GM23248 (cell line): ENCODE data around the gene GMEB2. TPM values are rescaled to one million over a fixed set of nuclear protein-coding genes. Genes with fewer than 3 reads are reported as not detected.
A peak's percentile ranks its signal among the peaks of the same experiment; 100 is the strongest.

Experiments used
- DNase-seq: peaks from one replicate; pipeline ENCODE4 v3.0.0-alpha.2; 2015
- H2AFZ ChIP-seq: fragments of 200-600 bp; sonication (generic); 2 replicates; pipeline ENCODE4 v1.6.1; 2016; ENCODE audit warnings: antibody characterized with exemption
- H3F3A ChIP-seq: fragments of 200-600 bp; sonication (generic); 2 replicates; pipeline ENCODE4 v1.6.1; 2016; ENCODE audit warnings: mild to moderate bottlenecking, antibody characterized with exemption, mixed run types; ENCODE audit not compliant: insufficient read depth
- H3K27ac ChIP-seq: fragments of 200-600 bp; sonication (generic); 2 replicates; pipeline ENCODE4 v1.5.1; 2016; ENCODE audit warnings: mild to moderate bottlenecking
- H3K27me3 ChIP-seq: fragments of 200-600 bp; sonication (generic); replicated peaks from 2 replicates; pipeline ENCODE4 v1.6.1; 2016; ENCODE audit warnings: mild to moderate bottlenecking; ENCODE audit not compliant: insufficient read depth
- H3K36me3 ChIP-seq: fragments of 200-600 bp; sonication (generic); 2 replicates; pipeline ENCODE4 v1.6.1; 2016; ENCODE audit warnings: low read depth, mild to moderate bottlenecking
- H3K4me1 ChIP-seq: fragments of 200-600 bp; sonication (generic); 2 replicates; pipeline ENCODE4 v1.6.1; 2016; ENCODE audit warnings: mild to moderate bottlenecking; ENCODE audit not compliant: insufficient read depth
- H3K4me2 ChIP-seq: fragments of 200-600 bp; sonication (generic); one replicate; pipeline ENCODE4 v1.6.1; 2016; ENCODE audit warnings: mild to moderate bottlenecking; ENCODE audit not compliant: unreplicated experiment
- H3K4me3 ChIP-seq: fragments of 200-600 bp; sonication (generic); 2 replicates; pipeline ENCODE4 v1.5.1; 2016; ENCODE audit warnings: mild to moderate bottlenecking
- H3K79me2 ChIP-seq: fragments of 200-600 bp; sonication (generic); 2 replicates; pipeline ENCODE4 v1.6.1; 2016; ENCODE audit warnings: mild to moderate bottlenecking; ENCODE audit not compliant: insufficient read depth
- H3K9ac ChIP-seq: fragments of 200-600 bp; sonication (generic); 2 replicates; pipeline ENCODE4 v1.6.1; 2016; ENCODE audit warnings: mild to moderate bottlenecking
- H3K9me2 ChIP-seq: fragments of 200-600 bp; sonication (generic); 2 replicates; pipeline ENCODE4 v1.6.1; 2016; ENCODE audit warnings: mixed run types, mild to moderate bottlenecking, moderate library complexity; ENCODE audit not compliant: insufficient read depth
- H3K9me3 ChIP-seq: fragments of 200-600 bp; sonication (generic); one replicate; pipeline ENCODE4 v1.6.1; 2017; ENCODE audit warnings: low read depth
- H4K20me1 ChIP-seq: fragments of 200-600 bp; sonication (generic); 2 replicates; pipeline ENCODE4 v1.6.0; 2016; ENCODE audit not compliant: insufficient read depth
- EZH2 ChIP-seq: fragments of 200-600 bp; sonication (generic); IDR thresholded peaks from 2 replicates; pipeline ENCODE4 v1.6.1; 2018; ENCODE audit warnings: antibody characterized with exemption, mild to moderate bottlenecking; ENCODE audit not compliant: insufficient read depth, poor library complexity, severe bottlenecking
- EZH2phosphoT487 ChIP-seq: fragments of 200-600 bp; sonication (generic); IDR thresholded peaks from 2 replicates; pipeline ENCODE4 v1.6.1; 2018; ENCODE audit warnings: antibody characterized with exemption, moderate library complexity, mild to moderate bottlenecking, low read depth; ENCODE audit not compliant: insufficient read depth
- WGBS, 2 experiments: methylation state at CpG; one replicate each; pipeline ENCODE4 v1.1.6; 2015 to 2017; ENCODE audit warnings: low lambda C conversion rate in 2 of 2, low coverage in 1 of 2; ENCODE audit errors: missing lambda C conversion rate in 2 of 2; 5-methylcytosine and 5-hydroxymethylcytosine counted together
- in situ Hi-C: fragments of 300-500 bp; cut with MboI; formaldehyde crosslinking; loops from 2 replicates; pipeline ENCODE4 v1.15.0; 2020
- polyA plus RNA-seq: library from polyadenylated mRNA; unstranded; fragments of >200 nt; fragmentation: Nextera tagmentation; extraction: Ambion mirVana; gene quantifications from 2 replicates; pipeline ENCODE4 v1.2.1, GENCODE V29; 2016
- total RNA-seq: library from RNA; depleted of rRNA; stranded (reverse); fragments of >200 nt; shearing (Covaris generic); gene quantifications from 2 replicates; pipeline ENCODE4 v1.2.3, GENCODE V29; 2014

The GMEB2 gene
- total and polyA plus RNA-seq, 2 experiments from 2014 or later, result 7.8 to 13.6 TPM

GRCh38 chr20:63556873-63557478 is 69.9 kb downstream of the GMEB2 start:
- no peaks in the 10 kb centered on the region for H4K20me1 ChIP-seq
- DNase-seq, result no peak
- no peak for TF ChIP-seq EZH2phosphoT487
- no peak for TF ChIP-seq EZH2
- no peaks in the 10 kb centered on the region for H3K4me1 ChIP-seq
- H3K4me3 ChIP-seq, result no peak overlapping the region
- H3F3A ChIP-seq, result 0 out of 2 replicates have a peak, but pooled peaks cover 11% of the 10 kb centered on the region
- no peaks in the 10 kb centered on the region for H3K36me3 ChIP-seq
- WGBS, 2 experiments, result 75 to 78% methylated on average over 18 to 23 of the region's 23 CpGs
- no peak overlapping the region for H2AFZ ChIP-seq
- H3K27ac ChIP-seq, result no peak overlapping the region
- in situ Hi-C loops, result no loop called here
- no peaks in the 10 kb centered on the region for H3K79me2 ChIP-seq
- no peaks in the 10 kb centered on the region for H3K27me3 ChIP-seq
- no peaks in the 10 kb centered on the region for H3K9me2 ChIP-seq
- no peaks in the 10 kb centered on the region for H3K9me3 ChIP-seq
- H3K9ac ChIP-seq, result no peak overlapping the region
- H3K4me2 ChIP-seq, result no peak overlapping the region

DNA sequence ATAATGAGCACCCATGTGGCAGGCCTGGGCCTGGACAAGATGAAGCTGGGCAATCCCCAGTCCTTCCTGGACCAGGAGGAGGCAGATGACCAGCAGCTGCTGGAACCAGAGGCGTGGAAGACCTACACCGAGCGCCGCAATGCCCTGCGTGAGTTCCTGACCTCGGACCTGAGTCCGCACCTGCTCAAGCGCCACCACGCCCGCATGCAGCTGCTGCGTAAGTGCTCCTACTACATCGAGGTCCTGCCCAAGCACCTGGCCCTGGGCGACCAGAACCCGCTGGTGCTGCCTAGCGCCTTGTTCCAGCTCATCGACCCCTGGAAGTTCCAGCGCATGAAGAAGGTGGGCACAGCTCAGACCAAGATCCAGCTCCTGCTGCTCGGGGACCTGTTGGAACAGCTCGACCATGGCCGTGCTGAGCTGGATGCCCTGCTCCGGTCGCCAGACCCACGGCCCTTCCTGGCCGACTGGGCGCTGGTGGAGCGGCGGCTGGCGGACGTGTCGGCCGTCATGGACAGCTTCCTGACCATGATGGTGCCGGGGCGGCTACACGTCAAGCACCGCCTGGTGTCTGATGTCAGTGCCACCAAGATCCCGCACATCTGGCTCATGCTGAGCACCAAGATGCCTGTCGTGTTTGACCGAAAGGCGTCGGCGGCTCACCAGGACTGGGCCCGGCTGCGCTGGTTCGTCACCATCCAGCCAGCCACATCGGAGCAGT is 71.1 kb downstream of the GMEB2 start:
- H3K9me3 ChIP-seq, result no peaks in the 10 kb centered on the region
- H3K4me1 ChIP-seq, result no peaks in the 10 kb centered on the region
- H4K20me1 ChIP-seq, result no peaks in the 10 kb centered on the region
- H3K9ac ChIP-seq, result no peak overlapping the region
- H3K27me3 ChIP-seq, result no peaks in the 10 kb centered on the region
- H3K4me2 ChIP-seq, result no peak overlapping the region
- in situ Hi-C loops, result no loop called here
- no peak overlapping the region for H2AFZ ChIP-seq
- no peaks in the 10 kb centered on the region for H3K36me3 ChIP-seq
- 0 out of 2 replicates have a peak, but pooled peaks cover 11% of the 10 kb centered on the region for H3F3A ChIP-seq
- no peak overlapping the region for H3K27ac ChIP-seq
- H3K79me2 ChIP-seq, result no peaks in the 10 kb centered on the region
- H3K9me2 ChIP-seq, result no peaks in the 10 kb centered on the region
- no peak for TF ChIP-seq EZH2
- TF ChIP-seq EZH2phosphoT487, result no peak
- H3K4me3 ChIP-seq, result no peak overlapping the region
- no peak for DNase-seq
- WGBS, 2 experiments, result 92 to 94% methylated on average over 42 to 43 of the region's 45 CpGs

DNA sequence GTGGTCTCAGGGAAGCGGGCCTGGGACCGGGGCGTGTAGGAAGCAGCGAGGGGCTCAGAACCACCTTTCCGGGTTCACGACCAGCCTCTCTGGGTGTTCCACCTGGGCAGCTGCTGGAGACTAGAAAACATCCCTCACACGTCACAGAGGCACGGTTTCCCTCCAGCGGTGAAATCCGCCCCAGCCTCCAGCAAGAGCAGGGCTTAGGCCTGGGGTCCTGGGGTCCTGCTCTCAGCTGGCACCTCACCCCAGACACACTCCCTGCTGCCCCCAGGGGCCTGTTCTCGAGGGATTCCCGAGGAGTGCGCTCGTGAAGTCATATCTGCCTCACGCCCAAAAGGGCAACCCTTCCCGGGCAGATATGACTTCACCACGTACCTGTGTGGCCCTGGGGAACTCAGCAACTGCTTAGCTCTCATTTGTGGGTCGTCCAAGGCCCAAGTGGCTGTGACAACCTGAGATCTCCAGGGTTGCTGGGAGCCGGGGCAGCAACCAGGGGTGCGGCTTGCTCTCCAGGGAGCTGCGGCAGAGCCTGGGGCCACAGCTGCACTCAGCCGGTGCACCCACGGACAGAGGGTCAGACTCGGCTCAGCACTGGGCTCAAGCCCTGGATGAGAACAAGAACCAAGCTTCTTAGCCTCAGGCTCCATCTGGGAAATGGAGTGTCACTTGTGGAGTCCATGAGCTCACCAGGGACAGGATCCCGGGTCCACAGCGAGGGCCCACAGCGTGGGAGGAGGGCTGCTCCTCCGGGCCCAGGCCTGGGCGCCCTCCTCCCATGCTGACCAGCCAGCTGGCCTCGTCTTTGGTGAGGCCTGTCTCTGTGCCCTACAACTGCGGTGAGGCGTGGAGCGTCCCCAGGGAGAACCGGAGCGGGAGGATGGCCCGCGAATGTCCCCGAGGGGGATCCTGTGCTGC is 72.3 kb downstream of the GMEB2 start:
- no peaks in the 10 kb centered on the region for H3K4me1 ChIP-seq
- H3K4me2 ChIP-seq, result no peak overlapping the region
- WGBS, 2 experiments, result 84% methylated on average over 31 to 38 of the region's 38 CpGs
- H3K27ac ChIP-seq, result no peak overlapping the region
- DNase-seq, result no peak
- 0 out of 2 replicates have a peak overlapping the region, but pooled peaks have one; percentile 90 for H2AFZ ChIP-seq
- no peak overlapping the region for H3K9ac ChIP-seq
- 0 out of 2 replicates have a peak, but pooled peaks cover 11% of the 10 kb centered on the region for H3F3A ChIP-seq
- H3K79me2 ChIP-seq, result no peaks in the 10 kb centered on the region
- in situ Hi-C loops, result no loop called here
- peak overlapping the region; percentile 75 for H3K4me3 ChIP-seq
- H3K9me3 ChIP-seq, result no peaks in the 10 kb centered on the region
- no peaks in the 10 kb centered on the region for H4K20me1 ChIP-seq
- H3K9me2 ChIP-seq, result no peaks in the 10 kb centered on the region
- no peaks in the 10 kb centered on the region for H3K36me3 ChIP-seq
- no peak for TF ChIP-seq EZH2
- TF ChIP-seq EZH2phosphoT487, result no peak
- H3K27me3 ChIP-seq, result no peaks in the 10 kb centered on the region

DNA sequence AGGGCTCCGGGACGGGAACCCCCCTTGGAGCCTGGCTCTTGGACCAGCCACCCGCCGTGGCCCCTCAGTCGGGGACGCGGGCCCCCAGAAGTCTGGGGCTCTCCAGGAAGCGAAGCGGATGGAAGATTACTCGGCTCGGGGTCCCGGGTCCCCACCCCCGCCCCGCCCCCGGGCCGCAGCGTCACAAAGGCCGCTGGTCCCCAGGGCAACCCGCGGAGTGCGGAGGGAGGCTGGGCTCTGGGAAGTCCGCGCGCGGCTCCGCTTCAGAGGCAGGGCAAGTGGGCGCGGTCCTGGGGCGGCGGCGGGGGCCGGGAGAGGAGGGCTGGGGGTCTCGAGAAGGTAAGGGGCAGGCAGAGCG is 73.0 kb downstream of the GMEB2 start, which contains the start of gene FNDC11:
Gene FNDC11, plus strand, starts transcription at position 227 of the 358 bp plus-strand sequence. CDS start 1,505 bp downstream, outside the sequence.
- in situ Hi-C loops, result no loop called here
- peak within 1 kb of the TSS; percentile 90 for H2AFZ ChIP-seq
- H3K27me3 ChIP-seq, result no peaks in the 10 kb centered on the region
- peak within 1 kb of the TSS; percentile 82 for H3K4me2 ChIP-seq
- no peaks in the 10 kb centered on the region for H3K9me3 ChIP-seq
- DNase-seq, result peak; percentile 58
- 2% methylated on average over 9 to 20 of the region's 34 CpGs for WGBS, 2 experiments
- no peaks in the 10 kb centered on the region for H3K4me1 ChIP-seq
- H3K9me2 ChIP-seq, result no peaks in the 10 kb centered on the region
- 0 out of 2 replicates have a peak, but pooled peaks cover 11% of the 10 kb centered on the region for H3F3A ChIP-seq
- H3K9ac ChIP-seq, result peak within 1 kb of the TSS; percentile 75
- TF ChIP-seq EZH2phosphoT487, result no peak
- TF ChIP-seq EZH2, result no peak
- H3K27ac ChIP-seq, result no peak within 1 kb of the TSS
- H3K36me3 ChIP-seq, result no peaks in the 10 kb centered on the region
- no peaks in the 10 kb centered on the region for H4K20me1 ChIP-seq
- H3K79me2 ChIP-seq, result no peaks in the 10 kb centered on the region
- H3K4me3 ChIP-seq, result peak within 1 kb of the TSS; percentile 75
